ENCODE results near the gene NPIPA1. TPM values are rescaled to one million over a fixed set of nuclear protein-coding genes. Genes with fewer than 3 reads are reported as not detected.
"Not testable (repeated sequence)": the region's sequence is repeated elsewhere in the genome, so short reads cannot be mapped to it uniquely, and the experiment has no call there.

Gene NPIPA1
- total RNA-seq, 2 donors from 2014 or later = 177 to 183 TPM

- TF ChIP-seq, protein P1, sequence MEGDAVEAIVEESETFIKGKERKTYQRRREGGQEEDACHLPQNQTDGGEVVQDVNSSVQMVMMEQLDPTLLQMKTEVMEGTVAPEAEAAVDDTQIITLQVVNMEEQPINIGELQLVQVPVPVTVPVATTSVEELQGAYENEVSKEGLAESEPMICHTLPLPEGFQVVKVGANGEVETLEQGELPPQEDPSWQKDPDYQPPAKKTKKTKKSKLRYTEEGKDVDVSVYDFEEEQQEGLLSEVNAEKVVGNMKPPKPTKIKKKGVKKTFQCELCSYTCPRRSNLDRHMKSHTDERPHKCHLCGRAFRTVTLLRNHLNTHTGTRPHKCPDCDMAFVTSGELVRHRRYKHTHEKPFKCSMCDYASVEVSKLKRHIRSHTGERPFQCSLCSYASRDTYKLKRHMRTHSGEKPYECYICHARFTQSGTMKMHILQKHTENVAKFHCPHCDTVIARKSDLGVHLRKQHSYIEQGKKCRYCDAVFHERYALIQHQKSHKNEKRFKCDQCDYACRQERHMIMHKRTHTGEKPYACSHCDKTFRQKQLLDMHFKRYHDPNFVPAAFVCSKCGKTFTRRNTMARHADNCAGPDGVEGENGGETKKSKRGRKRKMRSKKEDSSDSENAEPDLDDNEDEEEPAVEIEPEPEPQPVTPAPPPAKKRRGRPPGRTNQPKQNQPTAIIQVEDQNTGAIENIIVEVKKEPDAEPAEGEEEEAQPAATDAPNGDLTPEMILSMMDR (conservative IDR thresholded peaks at IDR 0.05) = no peak
- peak; percentile 41 for DNase-seq
- no peaks in the 10 kb centered on the region for H3K27me3 ChIP-seq (ENCODE audit: control insufficient read depth, insufficient read depth, low read length, poor library complexity, severe bottlenecking)
- Mint-ChIP-seq H3K4me1 (no peaks in the 10 kb centered on the region), H3K36me3 (ENCODE audit: low read depth) (no peaks in the 10 kb centered on the region), H3K27ac (no peak overlapping the region), H3K9me3 (no peaks in the 10 kb centered on the region), H3K27me3 (ENCODE audit: insufficient read depth) (peaks cover 2% of the 10 kb centered on the region), H3K4me3 (no peak overlapping the region)
- peaks cover 5% of the 10 kb centered on the region for H3K9me3 ChIP-seq (ENCODE audit: control insufficient read depth, low read length)
- no peak overlapping the region for H3K4me3 ChIP-seq (ENCODE audit: low read length)
- 70 to 79% methylated on average over 8 of the region's 8 CpGs for WGBS, 2 experiments (ENCODE audit: insufficient coverage in 1 of 2, insufficient read length in 1 of 2)
- no peaks in the 10 kb centered on the region for H3K4me1 ChIP-seq (ENCODE audit: control insufficient read depth, insufficient read depth, low read length)
- H3K27ac ChIP-seq (ENCODE audit: low read depth, low read length) = no peak overlapping the region
- H3K9ac ChIP-seq (ENCODE audit: extremely low read depth, low read length, poor library complexity, severe bottlenecking) = no peak overlapping the region
- H3K36me3 ChIP-seq (ENCODE audit: control insufficient read depth, insufficient read depth, low read length) = no peaks in the 10 kb centered on the region
Observed at GRCh38 chr16:14963281-14964173, 26.3 kb downstream of the NPIPA1 start.

DNA sequence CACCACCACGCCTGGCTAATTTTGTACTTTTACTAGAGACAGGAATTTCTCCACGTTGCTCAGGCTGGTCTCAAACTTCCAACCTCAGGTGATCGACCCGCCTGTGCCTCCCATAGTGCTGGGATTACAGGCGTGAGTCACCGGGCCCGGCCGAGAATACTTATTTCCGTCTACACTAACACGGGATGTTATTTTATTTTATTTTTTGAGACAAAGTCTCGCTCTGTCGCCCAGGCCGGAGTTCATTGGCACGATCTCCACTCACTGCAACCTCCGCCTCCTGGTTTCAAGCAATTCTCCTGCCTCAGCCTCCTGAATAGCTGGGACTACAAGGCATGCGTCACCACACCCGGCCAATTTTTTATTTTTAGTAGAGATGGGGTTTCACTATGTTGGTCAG is 28.1 kb downstream of the NPIPA1 start:
- Histone ChIP-seq H3K9me3 (ENCODE audit: control insufficient read depth, low read length) (peaks cover 5% of the 10 kb centered on the region), H3K4me3 (ENCODE audit: low read length) (no peak overlapping the region), H3K9ac (ENCODE audit: extremely low read depth, low read length, poor library complexity, severe bottlenecking) (no peak overlapping the region), H3K27me3 (ENCODE audit: control insufficient read depth, insufficient read depth, low read length, poor library complexity, severe bottlenecking) (no peaks in the 10 kb centered on the region), H3K4me1 (ENCODE audit: control insufficient read depth, insufficient read depth, low read length) (no peaks in the 10 kb centered on the region), H3K27ac (ENCODE audit: low read depth, low read length) (no peak overlapping the region), H3K36me3 (ENCODE audit: control insufficient read depth, insufficient read depth, low read length) (no peaks in the 10 kb centered on the region)
- H3K27me3 Mint-ChIP-seq (ENCODE audit: insufficient read depth) = peaks cover 2% of the 10 kb centered on the region
- no peaks in the 10 kb centered on the region for H3K36me3 Mint-ChIP-seq (ENCODE audit: low read depth)
- WGBS, 2 experiments (ENCODE audit: insufficient coverage in 1 of 2, insufficient read length in 1 of 2) = 91% methylated on average over 15 to 17 of the region's 17 CpGs
- H3K4me1 Mint-ChIP-seq = no peaks in the 10 kb centered on the region
- peak; percentile 37 for DNase-seq
- no peak overlapping the region for H3K27ac Mint-ChIP-seq
- H3K4me3 Mint-ChIP-seq = no peak overlapping the region
- H3K9me3 Mint-ChIP-seq = no peaks in the 10 kb centered on the region
- TF ChIP-seq, protein P1 (conservative IDR thresholded peaks at IDR 0.05) = no peak

DNA sequence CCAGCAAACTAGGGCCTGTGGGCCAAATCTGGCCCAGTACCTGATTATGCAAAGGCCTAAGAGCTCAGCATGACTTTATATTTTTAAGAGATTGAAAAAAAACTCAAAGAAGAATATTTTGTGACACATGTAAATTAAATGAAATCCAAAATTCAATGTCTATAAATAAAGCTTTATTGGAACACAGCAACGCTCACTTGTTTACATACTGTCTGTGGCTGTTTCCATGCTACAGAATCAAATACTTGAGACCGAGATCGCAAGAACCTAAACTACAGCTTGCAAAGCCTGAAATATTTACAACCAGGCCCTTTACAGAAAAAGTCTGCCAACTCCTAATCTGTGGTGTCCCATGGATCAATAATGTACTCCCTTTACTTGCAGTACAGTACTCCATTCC is 32.6 kb downstream of the NPIPA1 start:
- H3K4me3 Mint-ChIP-seq; H3K9me3 ChIP-seq (ENCODE audit: control insufficient read depth, low read length); H3K27ac ChIP-seq (ENCODE audit: low read depth, low read length); H3K4me1 Mint-ChIP-seq; H3K9ac ChIP-seq (ENCODE audit: extremely low read depth, low read length, poor library complexity, severe bottlenecking); H3K27me3 Mint-ChIP-seq (ENCODE audit: insufficient read depth); H3K4me3 ChIP-seq (ENCODE audit: low read length); H3K27ac Mint-ChIP-seq; H3K4me1 ChIP-seq (ENCODE audit: control insufficient read depth, insufficient read depth, low read length); H3K36me3 Mint-ChIP-seq (ENCODE audit: low read depth); H3K9me3 Mint-ChIP-seq; H3K27me3 ChIP-seq (ENCODE audit: control insufficient read depth, insufficient read depth, low read length, poor library complexity, severe bottlenecking); H3K36me3 ChIP-seq (ENCODE audit: control insufficient read depth, insufficient read depth, low read length); DNase-seq: not testable (repeated sequence)
- WGBS, 2 experiments (ENCODE audit: insufficient coverage in 1 of 2, insufficient read length in 1 of 2) = 90 to 98% methylated on average over 3 of the region's 3 CpGs

GRCh38 chr16:14971621-14972228 is 34.5 kb downstream of the NPIPA1 start:
- 94 to 95% methylated on average over 10 to 12 of the region's 12 CpGs for WGBS, 2 experiments (ENCODE audit: insufficient coverage in 1 of 2, insufficient read length in 1 of 2)
- not testable (repeated sequence) for H3K27ac ChIP-seq (ENCODE audit: low read depth, low read length); H3K4me1 ChIP-seq (ENCODE audit: control insufficient read depth, insufficient read depth, low read length); H3K27me3 ChIP-seq (ENCODE audit: control insufficient read depth, insufficient read depth, low read length, poor library complexity, severe bottlenecking); H3K9me3 Mint-ChIP-seq; H3K36me3 Mint-ChIP-seq (ENCODE audit: low read depth); H3K4me3 Mint-ChIP-seq; H3K36me3 ChIP-seq (ENCODE audit: control insufficient read depth, insufficient read depth, low read length); H3K27me3 Mint-ChIP-seq (ENCODE audit: insufficient read depth); H3K9me3 ChIP-seq (ENCODE audit: control insufficient read depth, low read length); H3K9ac ChIP-seq (ENCODE audit: extremely low read depth, low read length, poor library complexity, severe bottlenecking); H3K27ac Mint-ChIP-seq; H3K4me3 ChIP-seq (ENCODE audit: low read length)
- DNase-seq = peak; percentile 43
- peaks cover 12% of the 10 kb centered on the region for H3K4me1 Mint-ChIP-seq

DNA sequence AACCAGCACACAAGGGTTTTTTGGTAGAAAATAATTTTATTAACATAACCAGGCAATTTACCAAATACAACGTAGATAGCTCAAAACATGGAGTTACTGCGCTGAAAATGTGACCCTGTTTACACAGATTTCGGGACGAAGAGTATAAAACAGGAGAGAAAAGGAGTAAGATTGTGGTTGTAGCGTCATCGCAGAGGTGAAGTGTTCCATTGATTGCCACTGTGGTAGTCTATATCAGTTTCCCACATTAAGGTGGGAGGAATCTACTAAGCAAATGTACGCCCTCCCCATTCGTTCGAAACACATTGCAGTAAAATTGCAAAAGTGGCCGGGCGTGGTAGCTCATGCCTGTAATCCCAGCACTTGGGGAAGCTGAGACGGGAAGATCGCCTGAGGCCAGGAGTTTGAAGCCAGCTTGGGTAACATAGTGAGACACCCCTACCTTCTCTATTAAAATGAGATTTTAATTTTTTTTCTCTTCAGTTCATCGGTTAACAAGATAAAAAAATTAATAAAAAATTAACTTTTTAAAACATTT is 36.6 kb downstream of the NPIPA1 start:
- not testable (repeated sequence) for DNase-seq; H3K9me3 ChIP-seq (ENCODE audit: control insufficient read depth, low read length); H3K27me3 ChIP-seq (ENCODE audit: control insufficient read depth, insufficient read depth, low read length, poor library complexity, severe bottlenecking); H3K27ac Mint-ChIP-seq; H3K9me3 Mint-ChIP-seq; H3K27me3 Mint-ChIP-seq (ENCODE audit: insufficient read depth); H3K27ac ChIP-seq (ENCODE audit: low read depth, low read length); H3K4me1 ChIP-seq (ENCODE audit: control insufficient read depth, insufficient read depth, low read length); H3K36me3 Mint-ChIP-seq (ENCODE audit: low read depth); H3K36me3 ChIP-seq (ENCODE audit: control insufficient read depth, insufficient read depth, low read length)
- WGBS, 2 experiments (ENCODE audit: insufficient coverage in 1 of 2, insufficient read length in 1 of 2) = 72 to 84% methylated on average over 6 to 11 of the region's 14 CpGs
- Mint-ChIP-seq H3K4me1 (peaks cover 23% of the 10 kb centered on the region), H3K4me3 (peak overlapping the region; percentile 96)
- peak overlapping the region; percentile 92 for H3K4me3 ChIP-seq (ENCODE audit: low read length)
- peak overlapping the region; percentile 84 for H3K9ac ChIP-seq (ENCODE audit: extremely low read depth, low read length, poor library complexity, severe bottlenecking)

Data from endodermal cell (in vitro differentiated cells).